ENCODE data around the gene GTF2A1. TPM values are rescaled to one million over a fixed set of nuclear protein-coding genes. Genes with fewer than 3 reads are reported as not detected.

GTF2A1 gene
- total RNA-seq, 1 experiment from 2014 or later, result 34.4 TPM

DNA sequence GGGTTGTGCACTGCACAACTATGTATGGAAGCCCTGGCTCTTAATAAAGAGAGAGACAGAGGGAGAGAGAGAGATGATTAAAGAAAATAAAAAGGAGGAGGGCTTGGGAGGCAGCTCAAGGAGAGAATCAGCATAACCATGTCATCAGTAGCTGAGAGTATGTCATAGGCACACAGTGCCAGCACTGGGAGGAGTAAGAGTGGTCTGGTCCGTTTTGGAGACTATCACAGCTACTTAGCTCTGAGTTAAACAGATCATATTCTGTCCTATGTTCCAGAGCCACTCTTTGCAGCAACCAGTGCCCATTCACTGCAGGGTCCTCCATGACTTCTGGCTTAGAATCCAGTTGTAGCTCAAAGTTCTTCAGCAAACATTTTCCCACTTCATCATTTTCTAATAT, 59.0 kb downstream of the GTF2A1 start:
- Histone ChIP-seq H3K27ac (ENCODE audit: low read length) (no peak overlapping the region), H3K4me3 (ENCODE audit: low read depth in 2 of 2, low read length in 2 of 2) (no peak overlapping the region), H3K9me3 (ENCODE audit: control insufficient read depth, insufficient read depth, low read depth, low read length) (no peaks in the 10 kb centered on the region), H3K27me3 (ENCODE audit: control insufficient read depth, insufficient read depth, low read length) (no peaks in the 10 kb centered on the region), H3K36me3 (ENCODE audit: control insufficient read depth, insufficient read depth, low read length) (no peaks in the 10 kb centered on the region), H3K4me1 (ENCODE audit: control insufficient read depth, insufficient read depth, low read length) (no peaks in the 10 kb centered on the region)
- intact Hi-C loops (cut with micrococcal nuclease; ENCODE audit: unreplicated experiment) (loop anchor here (5.0 kb wide), 1 partner anchor 164 kb away; no protein-coding TSS in a partner anchor), in situ Hi-C loops (cut with HindIII; ENCODE audit: low pct_unique_long_range_greater_than_20kb, low sequenced_read_pairs) (no loop called here)
- ATAC-seq (no peak), DNase-seq (ENCODE audit: low read depth, low spot score) (no peak)
- ChIA-PET CTCF (no interaction called here), POLR2A (no interaction called here)
- TF ChIP-seq, protein P1, sequence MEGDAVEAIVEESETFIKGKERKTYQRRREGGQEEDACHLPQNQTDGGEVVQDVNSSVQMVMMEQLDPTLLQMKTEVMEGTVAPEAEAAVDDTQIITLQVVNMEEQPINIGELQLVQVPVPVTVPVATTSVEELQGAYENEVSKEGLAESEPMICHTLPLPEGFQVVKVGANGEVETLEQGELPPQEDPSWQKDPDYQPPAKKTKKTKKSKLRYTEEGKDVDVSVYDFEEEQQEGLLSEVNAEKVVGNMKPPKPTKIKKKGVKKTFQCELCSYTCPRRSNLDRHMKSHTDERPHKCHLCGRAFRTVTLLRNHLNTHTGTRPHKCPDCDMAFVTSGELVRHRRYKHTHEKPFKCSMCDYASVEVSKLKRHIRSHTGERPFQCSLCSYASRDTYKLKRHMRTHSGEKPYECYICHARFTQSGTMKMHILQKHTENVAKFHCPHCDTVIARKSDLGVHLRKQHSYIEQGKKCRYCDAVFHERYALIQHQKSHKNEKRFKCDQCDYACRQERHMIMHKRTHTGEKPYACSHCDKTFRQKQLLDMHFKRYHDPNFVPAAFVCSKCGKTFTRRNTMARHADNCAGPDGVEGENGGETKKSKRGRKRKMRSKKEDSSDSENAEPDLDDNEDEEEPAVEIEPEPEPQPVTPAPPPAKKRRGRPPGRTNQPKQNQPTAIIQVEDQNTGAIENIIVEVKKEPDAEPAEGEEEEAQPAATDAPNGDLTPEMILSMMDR (IDR thresholded peaks at IDR 0.05), result no peak
- TF ChIP-seq, protein P2, sequence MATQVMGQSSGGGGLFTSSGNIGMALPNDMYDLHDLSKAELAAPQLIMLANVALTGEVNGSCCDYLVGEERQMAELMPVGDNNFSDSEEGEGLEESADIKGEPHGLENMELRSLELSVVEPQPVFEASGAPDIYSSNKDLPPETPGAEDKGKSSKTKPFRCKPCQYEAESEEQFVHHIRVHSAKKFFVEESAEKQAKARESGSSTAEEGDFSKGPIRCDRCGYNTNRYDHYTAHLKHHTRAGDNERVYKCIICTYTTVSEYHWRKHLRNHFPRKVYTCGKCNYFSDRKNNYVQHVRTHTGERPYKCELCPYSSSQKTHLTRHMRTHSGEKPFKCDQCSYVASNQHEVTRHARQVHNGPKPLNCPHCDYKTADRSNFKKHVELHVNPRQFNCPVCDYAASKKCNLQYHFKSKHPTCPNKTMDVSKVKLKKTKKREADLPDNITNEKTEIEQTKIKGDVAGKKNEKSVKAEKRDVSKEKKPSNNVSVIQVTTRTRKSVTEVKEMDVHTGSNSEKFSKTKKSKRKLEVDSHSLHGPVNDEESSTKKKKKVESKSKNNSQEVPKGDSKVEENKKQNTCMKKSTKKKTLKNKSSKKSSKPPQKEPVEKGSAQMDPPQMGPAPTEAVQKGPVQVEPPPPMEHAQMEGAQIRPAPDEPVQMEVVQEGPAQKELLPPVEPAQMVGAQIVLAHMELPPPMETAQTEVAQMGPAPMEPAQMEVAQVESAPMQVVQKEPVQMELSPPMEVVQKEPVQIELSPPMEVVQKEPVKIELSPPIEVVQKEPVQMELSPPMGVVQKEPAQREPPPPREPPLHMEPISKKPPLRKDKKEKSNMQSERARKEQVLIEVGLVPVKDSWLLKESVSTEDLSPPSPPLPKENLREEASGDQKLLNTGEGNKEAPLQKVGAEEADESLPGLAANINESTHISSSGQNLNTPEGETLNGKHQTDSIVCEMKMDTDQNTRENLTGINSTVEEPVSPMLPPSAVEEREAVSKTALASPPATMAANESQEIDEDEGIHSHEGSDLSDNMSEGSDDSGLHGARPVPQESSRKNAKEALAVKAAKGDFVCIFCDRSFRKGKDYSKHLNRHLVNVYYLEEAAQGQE (IDR thresholded peaks at IDR 0.05; ENCODE audit: insufficient read depth in 1 of 2, low read depth in 2 of 2, low read length in 1 of 2), result no peak
- TF ChIP-seq POLR2AphosphoS5 (IDR thresholded peaks at IDR 0.05; ENCODE audit: low read depth, low read length), result no peak
- no peak for TF ChIP-seq SIN3A (IDR thresholded peaks at IDR 0.05; ENCODE audit: borderline replicate concordance, insufficient read depth, low read depth, low read length)
- TF ChIP-seq TCF7L2 (IDR thresholded peaks at IDR 0.05; ENCODE audit: low read depth, low read length), result no peak
- BruUV-seq (replicated peaks), result no TSS peak

- no TSS peak for BruUV-seq (replicated peaks)
- Histone ChIP-seq H3K9me3 (ENCODE audit: control insufficient read depth, insufficient read depth, low read depth, low read length) (no peaks in the 10 kb centered on the region), H3K4me3 (ENCODE audit: low read depth in 2 of 2, low read length in 2 of 2) (no peak overlapping the region), H3K27me3 (ENCODE audit: control insufficient read depth, insufficient read depth, low read length) (no peaks in the 10 kb centered on the region), H3K4me1 (ENCODE audit: control insufficient read depth, insufficient read depth, low read length) (no peaks in the 10 kb centered on the region), H3K36me3 (ENCODE audit: control insufficient read depth, insufficient read depth, low read length) (no peaks in the 10 kb centered on the region), H3K27ac (ENCODE audit: low read length) (no peak overlapping the region)
- in situ Hi-C loops (cut with HindIII; ENCODE audit: low pct_unique_long_range_greater_than_20kb, low sequenced_read_pairs) (no loop called here), intact Hi-C loops (cut with micrococcal nuclease; ENCODE audit: unreplicated experiment) (loop anchor here (5.0 kb wide), 1 partner anchor 164 kb away; no protein-coding TSS in a partner anchor)
- TF ChIP-seq, protein P1 (IDR thresholded peaks at IDR 0.05), result no peak
- TF ChIP-seq POLR2AphosphoS5 (IDR thresholded peaks at IDR 0.05; ENCODE audit: low read depth, low read length) (no peak), SIN3A (IDR thresholded peaks at IDR 0.05; ENCODE audit: borderline replicate concordance, insufficient read depth, low read depth, low read length) (no peak), TCF7L2 (IDR thresholded peaks at IDR 0.05; ENCODE audit: low read depth, low read length) (no peak)
- TF ChIP-seq, protein P2 (IDR thresholded peaks at IDR 0.05; ENCODE audit: insufficient read depth in 1 of 2, low read depth in 2 of 2, low read length in 1 of 2), result no peak
- ChIA-PET POLR2A (no interaction called here), CTCF (no interaction called here)
- no peak for DNase-seq (ENCODE audit: low read depth, low spot score)
- no peak for ATAC-seq
Measured at GRCh38 chr14:81161088-81161487, 59.7 kb downstream of the GTF2A1 start.

Measured in Panc1 (cell line).